ENCODE results near the gene MYRF.
A peak's percentile ranks its signal among the peaks of the same experiment; 100 is the strongest.

MYRF gene

GRCh38 chr11:61778357-61778886, 26.0 kb downstream of the MYRF start:
- DNase-seq, result no peak

GRCh38 chr11:61778920-61779650, 26.6 kb downstream of the MYRF start:
- DNase-seq, result no peak

- DNase-seq, result no peak
Measured at GRCh38 chr11:61779666-61780525, 27.5 kb downstream of the MYRF start.

- DNase-seq, result no peak
Measured at GRCh38 chr11:61780581-61781162, 28.2 kb downstream of the MYRF start.

GRCh38 chr11:61781585-61781984, 29.1 kb downstream of the MYRF start:
- no peak for DNase-seq

GRCh38 chr11:61782299-61782698, 29.9 kb downstream of the MYRF start:
- no peak for DNase-seq

GRCh38 chr11:61782841-61783240, 30.4 kb downstream of the MYRF start:
- no peak for DNase-seq

GRCh38 chr11:61783717-61784505, 31.5 kb downstream of the MYRF start:
- no peak for DNase-seq

GRCh38 chr11:61784506-61784805, 32.0 kb downstream of the MYRF start:
- DNase-seq, result no peak

- DNase-seq, result no peak
Measured at GRCh38 chr11:61785837-61786402, 33.5 kb downstream of the MYRF start.

- DNase-seq, result no peak
Measured at GRCh38 chr11:61787928-61788491, 35.6 kb downstream of the MYRF start.

GRCh38 chr11:61791737-61792309, 39.4 kb downstream of the MYRF start:
- no peak for DNase-seq

GRCh38 chr11:61792310-61793082, 40.1 kb downstream of the MYRF start, which contains the start of the genes FEN1 and TMEM258:
Gene FEN1 (plus strand): TSS chr11:61792911. CDS start chr11:61795362, 2,451 bp downstream.
Gene TMEM258 (minus strand): TSS chr11:61792599. CDS start chr11:61792558, 41 bp downstream.
- DNase-seq, result peak; percentile 28 to 88

- DNase-seq, result no peak
Measured at GRCh38 chr11:61793083-61793828, 40.8 kb downstream of the MYRF start.

GRCh38 chr11:61793829-61794204, 41.4 kb downstream of the MYRF start:
- no peak for DNase-seq

GRCh38 chr11:61794579-61794978, 42.1 kb downstream of the MYRF start:
- DNase-seq, result no peak

GRCh38 chr11:61795459-61795858, 43.0 kb downstream of the MYRF start:
- DNase-seq, result no peak

GRCh38 chr11:61795876-61796526, 43.6 kb downstream of the MYRF start:
- DNase-seq, result no peak

GRCh38 chr11:61797263-61797944, 45.0 kb downstream of the MYRF start:
- DNase-seq, result peak in 1 of 2 experiments; percentile 51
